ENCODE measurements around the gene FAM3A.
"Not testable (repeated sequence)": the region's sequence is repeated elsewhere in the genome, so short reads cannot be mapped to it uniquely, and the experiment has no call there.

Gene FAM3A

GRCh38 chrX:154515966-154516655 is at the start of gene FAM3A:
FAM3A (minus strand) TSS chrX:154516232; CDS start chrX:154515772, 460 bp downstream.
- in situ Hi-C loops (cut with MboI; ENCODE audit: low sequenced_read_pairs): loop anchor here (25.0 kb wide), 1 partner anchor 104 kb away; the partner anchor contains the start of genes DNASE1L1 and TAFAZZIN

GRCh38 chrX:154562295-154562694 is 46.3 kb upstream of the FAM3A start:
- in situ Hi-C loops (cut with MboI; ENCODE audit: low sequenced_read_pairs): not testable (repeated sequence)

GRCh38 chrX:154560326-154560725 is 44.3 kb upstream of the FAM3A start:
- in situ Hi-C loops (cut with MboI; ENCODE audit: low sequenced_read_pairs): not testable (repeated sequence)

GRCh38 chrX:154558896-154559295 is 42.9 kb upstream of the FAM3A start:
- in situ Hi-C loops (cut with MboI; ENCODE audit: low sequenced_read_pairs): not testable (repeated sequence)

GRCh38 chrX:154558060-154558690 is 42.1 kb upstream of the FAM3A start:
- in situ Hi-C loops (cut with MboI; ENCODE audit: low sequenced_read_pairs): not testable (repeated sequence)

GRCh38 chrX:154552112-154552806 is 36.2 kb upstream of the FAM3A start:
- in situ Hi-C loops (cut with MboI; ENCODE audit: low sequenced_read_pairs): not testable (repeated sequence)

- in situ Hi-C loops (cut with MboI; ENCODE audit: low sequenced_read_pairs): no loop called here
These were observed 33.7 kb upstream of the FAM3A start for GRCh38 chrX:154549766-154550165.

- in situ Hi-C loops (cut with MboI; ENCODE audit: low sequenced_read_pairs): no loop called here
These were observed 31.9 kb upstream of the FAM3A start for GRCh38 chrX:154548028-154548316.

GRCh38 chrX:154547245-154548027 is 31.4 kb upstream of the FAM3A start, which contains the start of gene IKBKG:
IKBKG (plus strand) TSS chrX:154547620; CDS start chrX:154552003, 4,383 bp downstream.
- in situ Hi-C loops (cut with MboI; ENCODE audit: low sequenced_read_pairs): no loop called here

- in situ Hi-C loops (cut with MboI; ENCODE audit: low sequenced_read_pairs): no loop called here
These were observed 30.6 kb upstream of the FAM3A start, which contains the start of gene G6PD for GRCh38 chrX:154546354-154547244. G6PD (minus strand) TSS chrX:154546846; CDS start chrX:154546155, 691 bp downstream.

- in situ Hi-C loops (cut with MboI; ENCODE audit: low sequenced_read_pairs): no loop called here
These were observed 29.7 kb upstream of the FAM3A start for GRCh38 chrX:154545673-154546274.

GRCh38 chrX:154542723-154543424 is 26.8 kb upstream of the FAM3A start:
- in situ Hi-C loops (cut with MboI; ENCODE audit: low sequenced_read_pairs): no loop called here

- in situ Hi-C loops (cut with MboI; ENCODE audit: low sequenced_read_pairs): no loop called here
These were observed 26.1 kb upstream of the FAM3A start for GRCh38 chrX:154541896-154542722.

GRCh38 chrX:154541589-154541895 is 25.5 kb upstream of the FAM3A start:
- in situ Hi-C loops (cut with MboI; ENCODE audit: low sequenced_read_pairs): no loop called here

- in situ Hi-C loops (cut with MboI; ENCODE audit: low sequenced_read_pairs): no loop called here
These were observed 25.0 kb upstream of the FAM3A start for GRCh38 chrX:154540897-154541535.

GRCh38 chrX:154540365-154540764 is 24.3 kb upstream of the FAM3A start:
- in situ Hi-C loops (cut with MboI; ENCODE audit: low sequenced_read_pairs): not testable (repeated sequence)

GRCh38 chrX:154539077-154539476 is 23.0 kb upstream of the FAM3A start:
- in situ Hi-C loops (cut with MboI; ENCODE audit: low sequenced_read_pairs): no loop called here

GRCh38 chrX:154535892-154536291 is 19.9 kb upstream of the FAM3A start:
- in situ Hi-C loops (cut with MboI; ENCODE audit: low sequenced_read_pairs): no loop called here

Data from HL-60/S4 treated with retinoic acid at 250 ng/mL for 4 days and 3 days (cell line).